GM11168 (cell line): Measurements from ENCODE around the gene KANSL1.

Experiments used
- in situ Hi-C: fragments of 300-500 bp; cut with MboI; formaldehyde crosslinking; loops from one replicate; pipeline ENCODE4 v1.12.0; 2022; ENCODE audit warnings: low sequenced_read_pairs; ENCODE audit not compliant: unreplicated experiment

KANSL1 gene

DNA sequence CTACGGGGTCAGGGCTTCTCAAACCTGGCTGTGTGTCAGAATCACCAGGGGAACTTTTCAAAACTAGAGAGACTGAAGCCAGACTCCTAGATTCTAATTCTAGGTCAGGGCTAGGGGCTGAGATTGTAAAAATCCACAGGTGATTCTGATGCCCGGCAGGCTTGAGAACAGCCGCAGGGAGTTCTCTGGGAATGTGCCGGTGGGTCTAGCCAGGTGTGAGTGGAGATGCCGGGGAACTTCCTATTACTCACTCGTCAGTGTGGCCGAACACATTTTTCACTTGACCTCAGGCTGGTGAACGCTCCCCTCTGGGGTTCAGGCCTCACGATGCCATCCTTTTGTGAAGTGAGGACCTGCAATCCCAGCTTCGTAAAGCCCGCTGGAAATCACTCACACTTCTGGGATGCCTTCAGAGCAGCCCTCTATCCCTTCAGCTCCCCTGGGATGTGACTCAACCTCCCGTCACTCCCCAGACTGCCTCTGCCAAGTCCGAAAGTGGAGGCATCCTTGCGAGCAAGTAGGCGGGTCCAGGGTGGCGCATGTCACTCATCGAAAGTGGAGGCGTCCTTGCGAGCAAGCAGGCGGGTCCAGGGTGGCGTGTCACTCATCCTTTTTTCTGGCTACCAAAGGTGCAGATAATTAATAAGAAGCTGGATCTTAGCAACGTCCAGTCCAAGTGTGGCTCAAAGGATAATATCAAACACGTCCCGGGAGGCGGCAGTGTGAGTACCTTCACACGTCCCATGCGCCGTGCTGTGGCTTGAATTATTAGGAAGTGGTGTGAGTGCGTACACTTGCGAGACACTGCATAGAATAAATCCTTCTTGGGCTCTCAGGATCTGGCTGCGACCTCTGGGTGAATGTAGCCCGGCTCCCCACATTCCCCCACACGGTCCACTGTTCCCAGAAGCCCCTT lies 183.3 kb downstream of the KANSL1 start:
- in situ Hi-C loops, result loop anchor here (10.0 kb wide), 1 partner anchor 205 kb away; no protein-coding TSS in a partner anchor

DNA sequence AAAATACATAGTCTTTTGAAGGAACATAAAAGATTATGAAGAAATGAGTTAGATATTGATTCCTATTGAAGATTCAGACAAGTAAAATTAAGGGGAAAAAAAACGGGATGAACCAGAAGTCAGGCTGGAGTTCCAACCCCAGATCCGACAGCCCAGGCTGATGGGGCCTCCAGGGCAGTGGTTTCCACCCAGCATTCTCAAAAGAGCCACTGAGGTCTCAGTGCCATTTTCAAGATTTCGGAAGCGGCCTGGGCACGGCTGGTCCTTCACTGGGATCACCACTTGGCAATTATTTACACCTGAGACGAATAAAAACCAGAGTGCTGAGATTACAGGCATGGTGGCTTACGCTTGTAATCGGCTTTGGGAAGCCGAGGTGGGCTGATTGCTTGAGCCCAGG lies 184.6 kb downstream of the KANSL1 start:
- in situ Hi-C loops, result loop anchor here (10.0 kb wide), 1 partner anchor 206 kb away; no protein-coding TSS in a partner anchor

DNA sequence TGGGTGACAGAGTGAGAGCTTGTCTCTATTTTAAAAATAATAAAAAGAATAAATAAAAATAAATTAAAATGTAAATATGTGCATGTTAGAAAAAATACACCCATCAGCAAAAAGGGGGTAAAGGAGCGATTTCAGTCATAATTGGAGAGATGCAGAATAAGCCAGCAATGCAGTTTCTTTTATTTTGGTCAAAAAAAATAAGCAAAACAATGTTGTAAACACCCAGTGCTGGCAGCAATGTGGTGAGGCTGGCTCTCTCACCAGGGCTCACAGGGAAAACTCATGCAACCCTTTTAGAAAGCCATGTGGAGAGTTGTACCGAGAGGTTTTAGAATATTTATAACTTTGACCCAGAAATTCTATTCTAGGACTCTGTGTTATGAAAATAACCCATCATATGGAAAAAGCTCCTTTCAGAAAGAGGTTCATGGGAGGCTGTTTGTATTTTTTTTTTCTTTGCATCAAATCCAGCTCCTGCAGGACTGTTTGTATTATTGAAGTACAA lies 185.7 kb downstream of the KANSL1 start:
- in situ Hi-C loops, result loop anchor here (10.0 kb wide), 1 partner anchor 207 kb away; no protein-coding TSS in a partner anchor

DNA sequence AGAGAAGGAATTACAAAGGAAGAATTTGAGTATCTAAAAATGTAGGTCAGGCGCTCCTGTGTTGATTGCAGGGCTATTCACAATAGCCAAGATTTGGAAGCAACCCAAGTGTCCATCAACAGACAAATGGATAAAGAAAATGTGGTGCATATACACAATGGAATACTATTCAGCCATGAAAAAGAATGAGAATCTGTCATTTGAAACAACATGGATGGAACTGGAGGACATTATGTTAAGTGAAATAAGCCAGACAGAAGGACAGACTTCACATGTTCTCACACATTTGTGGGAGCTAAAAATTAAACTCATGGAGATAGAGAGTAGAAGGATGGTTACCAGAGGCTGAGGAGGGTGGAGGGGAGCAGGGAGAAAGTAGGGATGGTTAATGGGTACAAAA lies 187.1 kb downstream of the KANSL1 start:
- in situ Hi-C loops, result loop anchor here (10.0 kb wide), 1 partner anchor 209 kb away; no protein-coding TSS in a partner anchor

DNA sequence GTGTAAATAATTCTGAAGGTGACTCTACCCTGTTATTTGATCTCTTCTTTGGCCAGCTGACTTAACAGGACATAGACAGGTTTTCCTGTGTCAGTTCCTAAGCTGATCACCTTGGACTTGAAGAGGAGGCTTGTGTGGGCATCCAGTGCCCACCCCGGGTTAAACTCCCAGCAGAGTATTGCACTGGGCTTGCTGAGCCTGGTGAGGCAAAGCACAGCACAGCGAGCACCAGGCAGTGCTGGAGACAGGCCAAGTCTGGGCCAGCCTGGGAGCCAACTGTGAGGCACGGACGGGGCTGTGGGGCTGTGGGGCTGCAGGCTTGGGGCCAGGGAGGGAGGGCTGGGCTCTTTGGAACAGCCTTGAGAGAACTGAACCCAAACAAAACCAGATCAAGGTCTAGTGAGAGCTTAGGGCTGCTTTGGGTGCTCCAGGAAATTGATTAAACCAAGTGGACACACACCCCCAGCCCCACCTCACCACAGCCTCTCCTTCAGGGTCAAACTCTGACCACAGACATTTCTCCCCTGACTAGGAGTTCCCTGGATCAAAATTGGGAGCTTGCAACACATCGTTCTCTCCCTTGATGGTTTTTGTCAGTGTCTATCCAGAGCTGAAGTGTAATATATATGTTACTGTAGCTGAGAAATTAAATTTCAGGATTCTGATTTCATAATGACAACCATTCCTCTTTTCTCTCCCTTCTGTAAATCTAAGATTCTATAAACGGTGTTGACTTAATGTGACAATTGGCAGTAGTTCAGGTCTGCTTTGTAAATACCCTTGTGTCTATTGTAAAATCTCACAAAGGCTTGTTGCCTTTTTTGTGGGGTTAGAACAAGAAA lies 189.1 kb downstream of the KANSL1 start:
- in situ Hi-C loops, result loop anchor here (10.0 kb wide), 1 partner anchor 211 kb away; no protein-coding TSS in a partner anchor

DNA sequence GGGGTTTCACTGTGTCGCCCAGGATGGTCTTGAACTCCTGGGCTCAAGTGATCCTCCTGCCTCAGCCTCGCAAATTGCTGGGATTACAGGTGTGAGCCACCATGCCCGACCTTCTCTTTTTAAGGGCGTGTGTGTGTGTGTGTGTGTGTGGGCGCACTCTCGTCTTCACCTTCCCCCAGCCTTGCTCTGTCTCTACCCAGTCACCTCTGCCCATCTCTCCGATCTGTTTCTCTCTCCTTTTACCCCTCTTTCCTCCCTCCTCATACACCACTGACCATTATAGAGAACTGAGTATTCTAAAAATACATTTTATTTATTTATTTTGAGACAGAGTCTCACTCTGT lies 190.3 kb downstream of the KANSL1 start:
- in situ Hi-C loops, result loop anchor here (10.0 kb wide), 1 partner anchor 212 kb away; no protein-coding TSS in a partner anchor

DNA sequence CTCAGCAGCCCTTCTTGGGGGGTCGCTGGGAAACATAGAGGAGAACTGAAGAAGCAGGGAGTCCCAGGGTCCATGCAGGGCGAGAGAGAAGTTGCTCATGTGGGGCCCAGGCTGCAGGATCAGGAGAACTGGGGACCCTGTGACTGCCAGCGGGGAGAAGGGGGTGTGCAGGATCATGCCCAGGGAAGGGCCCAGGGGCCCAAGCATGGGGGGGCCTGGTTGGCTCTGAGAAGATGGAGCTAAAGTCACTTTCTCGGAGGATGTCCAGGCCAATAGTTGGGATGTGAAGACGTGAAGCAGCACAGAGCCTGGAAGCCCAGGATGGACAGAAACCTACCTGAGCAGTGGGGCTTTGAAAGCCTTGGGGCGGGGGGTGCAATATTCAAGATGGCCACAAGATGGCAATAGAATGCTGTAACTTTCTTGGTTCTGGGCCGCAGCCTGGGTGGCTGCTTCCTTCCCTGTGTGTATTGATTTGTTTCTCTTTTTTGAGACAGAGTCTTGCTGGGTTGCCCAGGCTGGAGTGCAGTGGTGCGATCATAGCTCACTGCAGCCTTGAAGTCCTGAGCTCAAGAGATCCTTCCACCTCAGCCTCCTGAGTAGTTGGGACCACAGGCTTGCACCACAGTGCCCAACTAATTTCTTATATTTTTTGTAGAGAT lies 190.8 kb downstream of the KANSL1 start:
- in situ Hi-C loops, result loop anchor here (10.0 kb wide), 1 partner anchor 212 kb away; no protein-coding TSS in a partner anchor

DNA sequence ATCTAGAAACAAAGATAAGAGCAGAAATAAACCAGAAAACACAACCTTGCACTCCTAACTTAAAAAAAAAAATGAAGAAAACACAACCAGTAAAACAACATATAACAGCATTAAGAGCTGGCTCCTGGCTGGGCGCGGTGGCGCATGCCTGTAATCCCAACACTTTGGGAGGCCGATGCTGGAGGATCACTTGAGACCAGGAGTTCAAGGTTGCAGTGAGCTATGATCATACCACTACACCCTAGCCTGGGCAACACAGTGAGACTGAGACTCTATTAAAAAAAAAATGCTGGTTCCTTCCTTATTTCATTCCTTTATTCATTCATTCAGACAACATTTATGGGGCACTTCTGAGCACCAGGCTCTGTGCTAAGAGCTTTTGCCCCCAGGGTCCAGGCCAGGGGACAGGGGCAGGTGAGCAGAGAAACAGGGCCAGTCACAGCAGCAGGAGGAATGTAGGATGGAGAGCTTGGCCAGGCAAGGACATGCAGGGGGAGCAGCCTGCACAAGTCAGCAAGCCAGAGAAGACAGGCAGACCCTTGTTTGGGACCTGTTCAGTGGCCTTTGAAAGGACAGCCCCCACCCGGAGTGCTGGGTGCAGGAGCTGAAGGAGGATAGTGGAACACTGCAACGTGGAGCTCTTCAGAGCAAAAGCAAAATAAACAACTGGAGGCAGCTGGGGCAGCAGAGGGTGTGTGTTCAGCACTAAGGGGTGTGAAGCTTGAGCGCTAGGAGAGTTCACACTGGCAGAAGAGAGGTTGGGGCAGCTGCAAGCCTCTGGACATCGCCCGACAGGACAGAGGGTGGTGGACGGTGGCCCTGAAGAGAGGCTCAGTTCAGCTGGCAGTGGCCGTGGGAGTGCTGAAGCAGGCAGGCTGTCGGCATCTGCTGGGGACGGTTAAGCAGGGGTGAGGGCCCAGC lies 191.6 kb downstream of the KANSL1 start:
- in situ Hi-C loops, result loop anchor here (10.0 kb wide), 1 partner anchor 213 kb away; no protein-coding TSS in a partner anchor

DNA sequence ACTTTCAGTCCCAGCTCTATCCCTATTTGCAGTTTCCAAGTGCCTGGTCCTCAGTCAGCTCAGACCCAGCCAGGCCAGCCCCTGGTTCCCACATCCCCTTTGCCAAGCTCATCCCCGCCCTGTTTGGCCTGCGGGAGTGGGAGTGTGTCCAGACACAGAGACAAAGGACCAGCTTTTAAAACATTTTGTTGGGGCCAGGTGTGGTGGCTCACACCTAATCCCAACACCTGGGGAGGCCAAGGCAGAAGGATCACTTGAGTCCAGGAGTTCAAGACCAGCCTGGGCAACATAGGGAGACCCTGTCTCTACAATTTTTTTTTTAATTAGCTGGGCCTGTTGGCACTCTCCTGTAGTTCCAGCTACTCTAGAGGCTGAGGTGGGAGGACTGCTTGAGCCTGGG lies 192.5 kb downstream of the KANSL1 start:
- in situ Hi-C loops, result loop anchor here (10.0 kb wide), 1 partner anchor 214 kb away; no protein-coding TSS in a partner anchor

DNA sequence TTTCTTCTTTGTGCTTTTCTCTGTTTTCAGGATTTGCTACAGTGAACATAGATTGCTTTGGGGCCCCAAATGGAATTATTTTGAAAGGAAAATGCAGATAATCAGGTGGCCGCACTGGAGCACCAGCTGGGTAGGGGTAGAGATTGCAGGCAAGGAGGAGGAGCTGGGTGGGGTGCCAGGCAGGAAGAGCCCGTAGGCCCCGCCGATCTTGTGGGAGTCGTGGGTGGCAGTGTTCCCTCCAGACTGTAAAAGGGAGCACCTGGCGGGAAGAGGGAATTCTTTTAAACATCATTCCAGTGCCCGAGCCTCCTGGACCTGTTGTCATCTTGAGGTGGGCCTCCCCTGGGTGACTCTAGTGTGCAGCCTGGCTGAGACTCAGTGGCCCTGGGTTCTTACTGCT lies 192.9 kb downstream of the KANSL1 start:
- in situ Hi-C loops, result loop anchor here (10.0 kb wide), 1 partner anchor 215 kb away; no protein-coding TSS in a partner anchor

DNA sequence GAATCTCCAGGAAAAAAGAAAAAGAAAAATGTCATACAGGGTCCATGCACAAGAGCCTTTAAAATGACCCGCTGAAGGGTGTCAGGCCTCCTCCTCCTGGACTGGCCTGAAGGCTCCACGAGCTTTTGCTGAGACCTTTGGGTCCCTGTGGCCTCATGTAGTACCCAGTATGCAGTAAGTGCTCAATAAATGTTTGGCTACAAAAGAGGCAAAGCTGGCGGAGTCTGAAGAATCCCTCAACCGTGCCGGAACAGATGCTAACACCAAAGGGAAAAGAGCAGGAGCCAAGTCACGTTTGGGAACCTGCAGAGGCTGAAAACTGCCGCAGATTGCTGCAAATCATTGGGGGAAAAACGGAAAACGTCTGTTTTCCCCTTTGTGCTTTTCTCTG lies 193.3 kb downstream of the KANSL1 start:
- in situ Hi-C loops, result loop anchor here (10.0 kb wide), 1 partner anchor 215 kb away; no protein-coding TSS in a partner anchor

DNA sequence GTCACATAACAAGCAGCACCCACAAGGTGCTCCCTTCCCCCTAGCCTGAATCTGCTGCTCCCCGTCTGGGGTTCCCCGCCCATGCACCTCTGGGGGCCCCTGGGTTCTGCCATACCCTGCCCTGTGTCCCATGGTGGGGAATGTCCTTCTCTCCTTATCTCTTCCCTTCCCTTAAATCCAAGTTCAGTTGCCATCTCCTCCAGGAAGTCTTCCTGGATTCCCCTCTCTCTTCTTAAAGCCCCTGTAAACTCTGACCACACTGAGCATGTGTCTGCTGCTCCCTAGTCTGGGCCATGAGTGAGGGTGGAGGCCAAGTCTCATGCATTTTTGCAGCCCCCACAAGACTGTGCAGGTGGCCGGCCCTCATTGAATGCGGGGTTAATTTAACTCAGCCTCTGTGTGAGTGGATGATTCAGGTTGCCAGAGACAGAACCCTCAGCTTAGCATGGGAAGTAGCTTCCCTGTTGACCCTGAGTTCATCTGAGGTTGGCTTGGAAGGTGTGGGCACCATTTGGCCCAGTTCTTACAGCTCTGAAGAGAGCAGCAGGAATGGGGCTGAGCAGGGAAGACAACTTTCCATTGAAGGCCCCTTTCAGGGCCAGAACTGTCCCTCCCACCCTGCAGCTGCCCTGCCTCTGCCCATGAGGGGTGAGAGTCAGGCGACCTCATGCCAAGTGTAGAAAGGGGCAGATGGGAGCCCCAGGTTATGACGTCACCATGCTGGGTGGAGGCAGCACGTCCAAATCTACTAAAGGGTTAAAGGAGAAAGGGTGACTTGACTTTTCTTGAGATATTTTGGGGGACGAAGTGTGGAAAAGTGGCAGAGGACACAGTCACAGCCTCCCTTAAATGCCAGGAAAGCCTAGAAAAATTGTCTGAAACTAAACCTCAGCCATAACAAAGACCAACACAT lies 194.0 kb downstream of the KANSL1 start, which contains the start of gene STH:
TSS of gene STH (plus strand) at position 264 of the 913 bp plus-strand sequence. CDS start at position 294, 30 bp downstream.
- in situ Hi-C loops, result no loop called here

DNA sequence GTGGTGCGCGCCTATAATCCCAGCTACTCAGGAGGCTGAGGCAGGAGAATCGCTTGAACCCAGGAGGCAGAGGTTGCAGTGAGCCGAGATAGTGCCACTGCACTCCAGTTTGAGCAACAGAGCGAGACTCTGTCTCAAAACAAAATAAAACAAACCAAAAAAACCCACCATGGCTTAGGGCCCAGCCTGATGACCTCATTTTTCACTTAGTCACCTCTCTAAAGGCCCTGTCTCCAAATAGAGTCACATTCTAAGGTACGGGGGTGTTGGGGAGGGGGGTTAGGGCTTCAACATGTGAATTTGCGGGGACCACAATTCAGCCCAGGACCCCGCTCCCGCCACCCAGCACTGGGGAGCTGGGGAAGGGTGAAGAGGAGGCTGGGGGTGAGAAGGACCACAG lies 195.6 kb downstream of the KANSL1 start:
- in situ Hi-C loops, result no loop called here

DNA sequence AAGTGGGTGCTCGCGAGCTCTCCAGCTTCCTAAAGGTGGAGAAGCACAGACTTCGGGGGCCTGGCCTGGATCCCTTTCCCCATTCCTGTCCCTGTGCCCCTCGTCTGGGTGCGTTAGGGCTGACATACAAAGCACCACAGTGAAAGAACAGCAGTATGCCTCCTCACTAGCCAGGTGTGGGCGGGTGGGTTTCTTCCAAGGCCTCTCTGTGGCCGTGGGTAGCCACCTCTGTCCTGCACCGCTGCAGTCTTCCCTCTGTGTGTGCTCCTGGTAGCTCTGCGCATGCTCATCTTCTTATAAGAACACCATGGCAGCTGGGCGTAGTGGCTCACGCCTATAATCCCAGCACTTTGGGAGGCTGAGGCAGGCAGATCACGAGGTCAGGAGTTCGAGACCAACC lies 196.1 kb downstream of the KANSL1 start:
- in situ Hi-C loops, result no loop called here

DNA sequence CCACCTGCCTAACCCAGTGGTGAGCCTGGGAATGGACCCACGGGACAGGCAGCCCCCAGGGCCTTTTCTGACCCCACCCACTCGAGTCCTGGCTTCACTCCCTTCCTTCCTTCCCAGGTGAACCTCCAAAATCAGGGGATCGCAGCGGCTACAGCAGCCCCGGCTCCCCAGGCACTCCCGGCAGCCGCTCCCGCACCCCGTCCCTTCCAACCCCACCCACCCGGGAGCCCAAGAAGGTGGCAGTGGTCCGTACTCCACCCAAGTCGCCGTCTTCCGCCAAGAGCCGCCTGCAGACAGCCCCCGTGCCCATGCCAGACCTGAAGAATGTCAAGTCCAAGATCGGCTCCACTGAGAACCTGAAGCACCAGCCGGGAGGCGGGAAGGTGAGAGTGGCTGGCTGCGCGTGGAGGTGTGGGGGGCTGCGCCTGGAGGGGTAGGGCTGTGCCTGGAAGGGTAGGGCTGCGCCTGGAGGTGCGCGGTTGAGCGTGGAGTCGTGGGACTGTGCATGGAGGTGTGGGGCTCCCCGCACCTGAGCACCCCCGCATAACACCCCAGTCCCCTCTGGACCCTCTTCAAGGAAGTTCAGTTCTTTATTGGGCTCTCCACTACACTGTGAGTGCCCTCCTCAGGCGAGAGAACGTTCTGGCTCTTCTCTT lies 196.8 kb downstream of the KANSL1 start:
- in situ Hi-C loops, result no loop called here

DNA sequence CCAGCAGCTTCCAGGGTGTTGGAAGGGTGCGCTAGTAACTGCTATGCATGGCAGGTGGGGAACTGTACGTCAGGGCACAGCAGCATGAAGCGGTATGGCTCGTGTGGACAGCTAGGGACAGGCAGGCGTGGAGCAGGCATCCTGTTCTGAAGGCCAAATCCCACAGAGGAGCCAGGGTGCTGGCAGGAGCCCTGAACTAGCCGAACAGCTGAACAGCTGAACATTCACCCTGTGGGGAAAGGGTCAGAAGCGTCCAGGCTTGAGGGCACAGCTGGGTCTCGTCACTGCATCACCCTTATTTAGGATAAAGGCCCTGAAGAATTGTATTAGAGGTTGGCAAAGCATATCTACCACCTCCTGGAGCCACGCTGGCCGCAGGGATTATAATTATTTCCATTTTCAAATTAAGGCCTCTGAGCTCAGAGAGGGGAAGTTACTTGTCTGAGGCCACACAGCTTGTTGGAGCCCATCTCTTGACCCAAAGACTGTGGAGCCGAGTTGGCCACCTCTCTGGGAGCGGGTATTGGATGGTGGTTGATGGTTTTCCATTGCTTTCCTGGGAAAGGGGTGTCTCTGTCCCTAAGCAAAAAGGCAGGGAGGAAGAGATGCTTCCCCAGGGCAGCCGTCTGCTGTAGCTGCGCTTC lies 197.5 kb downstream of the KANSL1 start:
- in situ Hi-C loops, result no loop called here

DNA sequence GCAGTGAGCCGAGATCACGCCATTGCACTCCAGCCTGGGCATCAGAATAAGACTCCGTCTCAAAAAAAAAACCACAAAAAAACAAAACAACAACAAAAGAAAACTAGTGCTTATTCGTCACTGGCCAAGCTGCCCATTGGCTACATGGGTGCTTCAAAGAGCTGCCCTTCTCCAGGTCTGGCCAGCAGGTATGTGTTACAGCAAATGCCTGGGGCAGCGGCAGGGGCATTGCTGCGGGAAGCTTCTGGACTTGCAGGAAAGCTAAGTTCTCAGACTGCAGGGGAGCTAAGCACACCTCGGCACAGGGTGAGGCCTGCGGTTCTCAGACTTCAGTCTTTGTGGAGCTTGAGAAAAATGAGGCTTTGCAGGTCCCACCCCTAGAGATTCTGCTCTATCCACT lies 198.2 kb downstream of the KANSL1 start:
- in situ Hi-C loops, result no loop called here
